AG04450 (cell line): Measurements from ENCODE around the gene FAM240B. TPM values are rescaled to one million over a fixed set of nuclear protein-coding genes. Genes with fewer than 3 reads are reported as not detected.

Experiments
- CTCF ChIA-PET: fragments of 300-600, 350-600 bp; formaldehyde crosslinking; extraction: SDS; loops from one replicate; lab custom pipeline; 2022; ENCODE audit warnings: antibody characterized with exemption, inconsistent platforms; lab: Charles Lee
- POLR2A ChIA-PET: fragments of 350-600 bp; formaldehyde crosslinking; extraction: SDS; loops from one replicate; lab custom pipeline; 2021; ENCODE audit warnings: antibody characterized with exemption, inconsistent platforms; lab: Yijun Ruan, JAX
- DNase-seq: peaks from one replicate; pipeline ENCODE4 v3.0.0-alpha.2; 2011; ENCODE audit warnings: low read depth, low spot score
- H3K27ac ChIP-seq: one replicate; pipeline ENCODE4 v1.5.1; 2012; ENCODE audit warnings: low read depth, low read length, control low read depth
- H3K27me3 ChIP-seq: one replicate; pipeline ENCODE4 v1.6.0; 2012; ENCODE audit warnings: low read length; ENCODE audit not compliant: control insufficient read depth, insufficient read depth
- H3K4me3 ChIP-seq: 2 replicates; pipeline ENCODE4 v1.5.1; 2011; ENCODE audit warnings: mild to moderate bottlenecking, low read depth, low read length, control low read depth
- H3K9me3 ChIP-seq: 2 replicates; pipeline ENCODE4 v1.5.1; 2012; ENCODE audit warnings: low read length; ENCODE audit not compliant: control insufficient read depth, insufficient read depth
- polyA plus RNA-seq: library from polyadenylated mRNA; depleted of rRNA; stranded (reverse); fragments of >200 nt; gene quantifications from 2 replicates; pipeline ENCODE4 v1.2.3, GENCODE V29; 2011
- TF ChIP-seq, protein P1 (sequence below): IDR thresholded peaks from 2 replicates; pipeline ENCODE4 v1.5.1; 2011; ENCODE audit warnings: low read depth, low read length, control low read depth, inconsistent platforms

The FAM240B gene
- polyA plus RNA-seq, 1 experiment = not detected

GRCh38 chr9:38756702-38757101, 36.8 kb upstream of the FAM240B start:
- Histone ChIP-seq H3K9me3 (no peaks in the 10 kb centered on the region), H3K27ac (no peak overlapping the region), H3K27me3 (no peaks in the 10 kb centered on the region), H3K4me3 (no peak overlapping the region)
- CTCF ChIA-PET = no interaction called here
- DNase-seq = no peak
- TF ChIP-seq, protein P1, sequence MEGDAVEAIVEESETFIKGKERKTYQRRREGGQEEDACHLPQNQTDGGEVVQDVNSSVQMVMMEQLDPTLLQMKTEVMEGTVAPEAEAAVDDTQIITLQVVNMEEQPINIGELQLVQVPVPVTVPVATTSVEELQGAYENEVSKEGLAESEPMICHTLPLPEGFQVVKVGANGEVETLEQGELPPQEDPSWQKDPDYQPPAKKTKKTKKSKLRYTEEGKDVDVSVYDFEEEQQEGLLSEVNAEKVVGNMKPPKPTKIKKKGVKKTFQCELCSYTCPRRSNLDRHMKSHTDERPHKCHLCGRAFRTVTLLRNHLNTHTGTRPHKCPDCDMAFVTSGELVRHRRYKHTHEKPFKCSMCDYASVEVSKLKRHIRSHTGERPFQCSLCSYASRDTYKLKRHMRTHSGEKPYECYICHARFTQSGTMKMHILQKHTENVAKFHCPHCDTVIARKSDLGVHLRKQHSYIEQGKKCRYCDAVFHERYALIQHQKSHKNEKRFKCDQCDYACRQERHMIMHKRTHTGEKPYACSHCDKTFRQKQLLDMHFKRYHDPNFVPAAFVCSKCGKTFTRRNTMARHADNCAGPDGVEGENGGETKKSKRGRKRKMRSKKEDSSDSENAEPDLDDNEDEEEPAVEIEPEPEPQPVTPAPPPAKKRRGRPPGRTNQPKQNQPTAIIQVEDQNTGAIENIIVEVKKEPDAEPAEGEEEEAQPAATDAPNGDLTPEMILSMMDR = no peak
- POLR2A ChIA-PET = no interaction called here

DNA sequence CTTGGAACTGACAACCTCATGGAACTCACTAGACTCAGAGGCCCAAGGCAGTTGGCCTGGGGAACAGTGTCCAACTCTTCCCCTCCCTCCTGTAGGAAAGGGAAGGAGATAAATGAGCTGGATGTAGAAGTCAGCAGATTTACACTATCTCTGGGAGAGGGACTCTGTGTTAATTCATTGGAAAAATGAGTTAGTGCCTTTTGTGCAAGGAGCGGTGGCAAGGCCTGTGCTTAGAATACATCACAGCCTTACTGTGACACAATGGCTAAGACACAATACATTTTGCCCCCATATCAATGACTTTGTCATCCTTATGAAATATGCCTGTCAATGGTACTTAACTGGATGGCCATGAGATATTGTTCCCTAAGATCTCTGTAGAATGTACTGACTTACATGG, 28.0 kb upstream of the FAM240B start:
- no peaks in the 10 kb centered on the region for H3K9me3 ChIP-seq
- DNase-seq = no peak
- TF ChIP-seq, protein P1 = no peak
- ChIA-PET POLR2A (no interaction called here), CTCF (no interaction called here)
- no peak overlapping the region for H3K4me3 ChIP-seq
- H3K27me3 ChIP-seq = no peaks in the 10 kb centered on the region
- no peak overlapping the region for H3K27ac ChIP-seq

- no peak for DNase-seq
- Histone ChIP-seq H3K27me3 (no peaks in the 10 kb centered on the region), H3K9me3 (no peaks in the 10 kb centered on the region), H3K27ac (no peak overlapping the region), H3K4me3 (no peak overlapping the region)
- ChIA-PET CTCF (no interaction called here), POLR2A (no interaction called here)
- TF ChIP-seq, protein P1 = no peak
Measured at GRCh38 chr9:38747067-38747466, 27.1 kb upstream of the FAM240B start.

- ChIA-PET CTCF (no interaction called here), POLR2A (no interaction called here)
- Histone ChIP-seq H3K27me3 (no peaks in the 10 kb centered on the region), H3K4me3 (no peak overlapping the region), H3K27ac (no peak overlapping the region), H3K9me3 (no peaks in the 10 kb centered on the region)
- TF ChIP-seq, protein P1 = no peak
- DNase-seq = no peak
Measured at GRCh38 chr9:38746303-38746702, 26.4 kb upstream of the FAM240B start.

- ChIA-PET CTCF (no interaction called here), POLR2A (no interaction called here)
- no peak for DNase-seq
- no peaks in the 10 kb centered on the region for H3K9me3 ChIP-seq
- no peaks in the 10 kb centered on the region for H3K27me3 ChIP-seq
- TF ChIP-seq, protein P1 = no peak
- no peak overlapping the region for H3K27ac ChIP-seq
- no peak overlapping the region for H3K4me3 ChIP-seq
Measured at GRCh38 chr9:38744484-38744883, 24.6 kb upstream of the FAM240B start.
